Esophagus muscularis mucosa (tissue), 3 donors: Measurements from ENCODE around the gene FAM20A.
"Not testable (repeated sequence)": the region's sequence is repeated elsewhere in the genome, so short reads cannot be mapped to it uniquely, and the experiment has no call there.

Experiments used
- CTCF ChIP-seq, 3 experiments: fragments of 200-600 bp in 2 of 3; fragments of 450-650 bp in 1 of 3; sonication (generic) in 2 of 3; IDR thresholded peaks; one replicate each; pipeline ENCODE4 v1.5.1; 2017 to 2019; ENCODE audit warnings: antibody characterized with exemption in 3 of 3, mild to moderate bottlenecking in 2 of 3, moderate library complexity in 1 of 3
- EP300 ChIP-seq: sonication (generic); formaldehyde crosslinking; IDR thresholded peaks from one replicate; pipeline ENCODE4 v1.6.1; 2017; ENCODE audit warnings: antibody characterized with exemption

GRCh38 chr17:68517605-68518004 lies 83.6 kb downstream of the FAM20A start:
- TF ChIP-seq CTCF (IDR thresholded peaks at IDR 0.05); EP300: not testable (repeated sequence)
